GM12801 (cell line): ENCODE data around the gene CTSH.

Experiments
- CTCF ChIP-seq: IDR thresholded peaks from one replicate; pipeline ENCODE4 v1.5.1; 2011; ENCODE audit warnings: control low read depth; ENCODE audit not compliant: insufficient read length; ENCODE audit errors: extremely low read depth

CTSH gene

GRCh38 chr15:78946493-78946892 lies 1.6 kb upstream of the CTSH start:
- TF ChIP-seq CTCF, result no peak

GRCh38 chr15:78944202-78944625 lies 632 bp downstream of the CTSH start:
- no peak for TF ChIP-seq CTCF

- no peak for TF ChIP-seq CTCF
Measured at GRCh38 chr15:78943692-78944091, 1.2 kb downstream of the CTSH start.

- no peak for TF ChIP-seq CTCF
Measured at GRCh38 chr15:78942741-78943140, 2.1 kb downstream of the CTSH start.

GRCh38 chr15:78938658-78939488 lies 6.0 kb downstream of the CTSH start:
- TF ChIP-seq CTCF, result no peak

GRCh38 chr15:78937132-78937739 lies 7.6 kb downstream of the CTSH start:
- no peak for TF ChIP-seq CTCF

- no peak for TF ChIP-seq CTCF
Measured at GRCh38 chr15:78934655-78935023, 10.2 kb downstream of the CTSH start.
